DMS 273 (cell line): ENCODE measurements around the gene TYK2.
"Not testable (repeated sequence)": the region's sequence is repeated elsewhere in the genome, so short reads cannot be mapped to it uniquely, and the experiment has no call there.

Source experiments
- DNase-seq: peaks from one replicate; lab custom pipeline; 2025; ENCODE audit not compliant: unreplicated experiment; lab: John Stamatoyannopoulos, UW

Gene TYK2

GRCh38 chr19:10380313-10381102 is at the start of gene TYK2:
TSS of gene TYK2 (minus strand) at chr19:10380572. CDS start at chr19:10378406, 2,166 bp downstream.
- peak; percentile 99 for DNase-seq

GRCh38 chr19:10428996-10429381 is 48.6 kb upstream of the TYK2 start:
- DNase-seq: no peak

GRCh38 chr19:10427169-10427568 is 46.8 kb upstream of the TYK2 start:
- DNase-seq: no peak

- DNase-seq: peak; percentile 95
Observed at GRCh38 chr19:10424011-10424637, 43.8 kb upstream of the TYK2 start.

GRCh38 chr19:10422846-10423245 is 42.5 kb upstream of the TYK2 start:
- DNase-seq: peak; percentile 39

GRCh38 chr19:10422046-10422461 is 41.7 kb upstream of the TYK2 start:
- peak; percentile 44 for DNase-seq

GRCh38 chr19:10421240-10422045 is 41.1 kb upstream of the TYK2 start:
- no peak for DNase-seq

- peak; percentile 93 for DNase-seq
Observed at GRCh38 chr19:10420444-10421239, 40.3 kb upstream of the TYK2 start, which contains the start of gene PDE4A. TSS of gene PDE4A (plus strand) at chr19:10420538. CDS start at chr19:10420765, 227 bp downstream.

- DNase-seq: peak; percentile 99
Observed at GRCh38 chr19:10419646-10420443, 39.5 kb upstream of the TYK2 start.

- peak; percentile 85 for DNase-seq
Observed at GRCh38 chr19:10419200-10419645, 38.9 kb upstream of the TYK2 start.

- DNase-seq: peak; percentile 82
Observed at GRCh38 chr19:10418485-10419199, 38.3 kb upstream of the TYK2 start.

- DNase-seq: no peak
Observed at GRCh38 chr19:10418235-10418484, 37.8 kb upstream of the TYK2 start.

- DNase-seq: peak; percentile 88
Observed at GRCh38 chr19:10417541-10418234, 37.3 kb upstream of the TYK2 start.

- peak; percentile 97 for DNase-seq
Observed at GRCh38 chr19:10416380-10417257, 36.2 kb upstream of the TYK2 start.

- DNase-seq: no peak
Observed at GRCh38 chr19:10416083-10416379, 35.7 kb upstream of the TYK2 start.

- no peak for DNase-seq
Observed at GRCh38 chr19:10412257-10412977, 32.0 kb upstream of the TYK2 start.

GRCh38 chr19:10411224-10411623 is 30.9 kb upstream of the TYK2 start:
- DNase-seq: not testable (repeated sequence)
